NT2/D1 (cell line): Measurements from ENCODE around the gene MUCL3.

Source experiments
- SUZ12 ChIP-seq: IDR thresholded peaks from 2 replicates; pipeline ENCODE4 v1.6.1; 2011; ENCODE audit not compliant: insufficient read length, insufficient read depth; ENCODE audit errors: extremely low read depth
- YY1 ChIP-seq: IDR thresholded peaks from 2 replicates; pipeline ENCODE4 v1.6.1; 2011; ENCODE audit not compliant: insufficient read length, insufficient read depth
- ZNF274 ChIP-seq: IDR thresholded peaks from 2 replicates; pipeline ENCODE4 v1.6.1; 2011; ENCODE audit warnings: mild to moderate bottlenecking, low read depth, low read length

- TF ChIP-seq SUZ12 (no peak), YY1 (no peak), ZNF274 (no peak)
Measured at GRCh38 chr6:30960907-30961673, 20.3 kb downstream of the MUCL3 start.
